PC-3 (cell line): ENCODE measurements around the gene RPS3. TPM values are rescaled to one million over a fixed set of nuclear protein-coding genes. Genes with fewer than 3 reads are reported as not detected.

Experiments
- ATAC-seq: fragments of 200-7000 bp; cut with Tn5 transposase; 2 replicates; pipeline ENCODE4 v1.9.1; 2020; ENCODE audit warnings: mild to moderate bottlenecking, moderate library complexity
- BruUV-seq: library from RNA; stranded (reverse); fragments of 400-500 nt; replicated peaks from 2 replicates; lab custom pipeline; 2021; lab: Mats Ljungman, UMichigan
- CTCF ChIA-PET: fragments of 300-600 bp; sonication (Branson Sonifier 250); formaldehyde crosslinking; loops from one replicate; lab custom pipeline; 2022; ENCODE audit warnings: antibody characterized with exemption; lab: Charles Lee
- POLR2A ChIA-PET: fragments of 300-600 bp; sonication (Branson Sonifier 250); formaldehyde crosslinking; loops from one replicate; lab custom pipeline; 2022; ENCODE audit warnings: antibody characterized with exemption; ENCODE audit not compliant: unreplicated experiment; lab: Charles Lee
- DNase-seq: peaks from one replicate; pipeline ENCODE4 v3.0.0-alpha.2; 2015
- H2AFZ ChIP-seq: fragments of 300-600 bp; sonication (generic); 2 replicates; pipeline ENCODE4 v1.6.0; 2016; ENCODE audit warnings: antibody characterized with exemption, low read length
- H3F3A ChIP-seq: fragments of 300-600 bp; sonication (generic); one replicate; pipeline ENCODE4 v1.6.0; 2017; ENCODE audit warnings: antibody characterized with exemption, low read length, control low read depth, mild to moderate bottlenecking; ENCODE audit not compliant: unreplicated experiment
- H3K27ac ChIP-seq: fragments of 300-600 bp; sonication (generic); 2 replicates; pipeline ENCODE4 v1.5.1; 2016; ENCODE audit warnings: mild to moderate bottlenecking, low read length
- H3K27me3 ChIP-seq: fragments of 300-600 bp; sonication (generic); 2 replicates; pipeline ENCODE4 v1.6.1; 2016; ENCODE audit warnings: low read length, mixed read lengths
- H3K36me3 ChIP-seq: fragments of 300-600 bp; sonication (generic); 2 replicates; pipeline ENCODE4 v1.6.1; 2016; ENCODE audit warnings: low read depth, mixed run types, low read length, mixed read lengths
- H3K4me1 ChIP-seq: fragments of 300-600 bp; sonication (generic); 2 replicates; pipeline ENCODE4 v1.5.1; 2016; ENCODE audit warnings: low read length; ENCODE audit not compliant: insufficient read depth
- H3K4me2 ChIP-seq: fragments of 300-600 bp; sonication (generic); 2 replicates; pipeline ENCODE4 v1.6.0; 2016; ENCODE audit warnings: low read length
- H3K4me3 ChIP-seq: fragments of 300-600 bp; sonication (generic); 2 replicates; pipeline ENCODE4 v1.5.1; 2016; ENCODE audit warnings: mild to moderate bottlenecking, low read length, mixed read lengths
- H3K79me2 ChIP-seq: fragments of 300-600 bp; sonication (generic); 2 replicates; pipeline ENCODE4 v1.6.1; 2017; ENCODE audit warnings: low read length, mixed read lengths
- H3K9ac ChIP-seq: fragments of 300-600 bp; sonication (generic); 2 replicates; pipeline ENCODE4 v1.6.0; 2016; ENCODE audit warnings: mild to moderate bottlenecking, low read length
- H3K9me2 ChIP-seq: fragments of 300-600 bp; sonication (generic); replicated peaks from 2 replicates; pipeline ENCODE4 v1.6.1; 2016; ENCODE audit warnings: mixed run types, low read length, mixed read lengths
- H3K9me3 ChIP-seq: fragments of 300-600 bp; sonication (generic); 2 replicates; pipeline ENCODE4 v1.6.1; 2016; ENCODE audit warnings: low read length, mixed read lengths
- H4K20me1 ChIP-seq: fragments of 300-600 bp; sonication (generic); 2 replicates; pipeline ENCODE4 v1.6.1; 2016; ENCODE audit warnings: low read length, mixed read lengths
- CTCF ChIP-seq: fragments of 300-600 bp; sonication (generic); conservative IDR thresholded peaks from 2 replicates; pipeline ENCODE4 v1.5.1; 2017; ENCODE audit warnings: antibody characterized with exemption, low read depth, mild to moderate bottlenecking, low read length
- EZH2 ChIP-seq: fragments of 300-600 bp; sonication (generic); IDR thresholded peaks from one replicate; pipeline ENCODE4 v1.6.1; 2017; ENCODE audit warnings: antibody characterized with exemption, mild to moderate bottlenecking, low read length; ENCODE audit not compliant: unreplicated experiment
- EZH2phosphoT487 ChIP-seq: fragments of 300-600 bp; sonication (generic); IDR thresholded peaks from 2 replicates; pipeline ENCODE4 v1.6.1; 2018; ENCODE audit warnings: mild to moderate bottlenecking, antibody characterized with exemption, low read length, borderline replicate concordance
- intact Hi-C: fragments of 100-400 bp; cut with micrococcal nuclease; formaldehyde crosslinking; loops from 2 replicates; pipeline ENCODE4 v1.9.0; 2023
- total RNA-seq: library from RNA; depleted of rRNA; stranded (reverse); fragments of >200 nt; gene quantifications from 2 replicates; pipeline ENCODE4 v1.2.3, GENCODE V29; 2014

Gene RPS3
- total RNA-seq, 1 experiment from 2014 or later, result 2,018 TPM

- Histone ChIP-seq H3F3A (peaks cover 6% of the 10 kb centered on the region), H2AFZ (no peak overlapping the region), H3K9me2 (no peaks in the 10 kb centered on the region), H3K27me3 (no peaks in the 10 kb centered on the region), H3K79me2 (no peaks in the 10 kb centered on the region), H3K4me3 (no peak overlapping the region), H3K4me2 (no peak overlapping the region), H3K9me3 (no peaks in the 10 kb centered on the region), H3K4me1 (peaks cover 41% of the 10 kb centered on the region), H3K27ac (no peak overlapping the region), H3K36me3 (no peaks in the 10 kb centered on the region; the same call in 1 of the 2 replicates), H3K9ac (no peak overlapping the region), H4K20me1 (no peaks in the 10 kb centered on the region)
- POLR2A ChIA-PET, result no interaction called here
- BruUV-seq, result no TSS peak
- TF ChIP-seq CTCF (no peak), EZH2 (no peak), EZH2phosphoT487 (no peak)
- ATAC-seq (no peak), DNase-seq (no peak)
- intact Hi-C loops, result no loop called here
- CTCF ChIA-PET, result no interaction called here
These were observed 27.9 kb downstream of the RPS3 start for GRCh38 chr11:75427181-75427580.

GRCh38 chr11:75428281-75428724 is 29.0 kb downstream of the RPS3 start:
- no peak overlapping the region for H3K27ac ChIP-seq
- CTCF ChIA-PET, result interaction anchor here (0.6 kb wide), 2 partner anchors 38 to 135 kb away, joined by 3 to 9 read pairs; no protein-coding TSS in a partner anchor
- peak overlapping the region; percentile 68 for H3K4me3 ChIP-seq
- ATAC-seq (peak; percentile 86), DNase-seq (peak; percentile 99)
- H2AFZ ChIP-seq, result peak overlapping the region; percentile 70
- no peak for TF ChIP-seq CTCF
- TF ChIP-seq EZH2, result no peak
- no peak for TF ChIP-seq EZH2phosphoT487
- no peaks in the 10 kb centered on the region for H3F3A ChIP-seq
- H3K9me2 ChIP-seq, result no peaks in the 10 kb centered on the region
- POLR2A ChIA-PET, result interaction anchor here (0.6 kb wide), 2 partner anchors 9 to 70 kb away, joined by 3 read pairs; no protein-coding TSS in a partner anchor
- H4K20me1 ChIP-seq, result no peaks in the 10 kb centered on the region
- peak overlapping the region; percentile 93 for H3K4me2 ChIP-seq
- no peaks in the 10 kb centered on the region for H3K36me3 ChIP-seq
- peaks cover 30% of the 10 kb centered on the region for H3K4me1 ChIP-seq
- no peaks in the 10 kb centered on the region for H3K27me3 ChIP-seq
- H3K9ac ChIP-seq, result peak overlapping the region; percentile 61
- H3K79me2 ChIP-seq, result no peaks in the 10 kb centered on the region
- H3K9me3 ChIP-seq, result no peaks in the 10 kb centered on the region
- BruUV-seq, result no TSS peak
- intact Hi-C loops, result no loop called here

GRCh38 chr11:75428989-75429640 is 29.8 kb downstream of the RPS3 start:
- ATAC-seq (no peak), DNase-seq (no peak)
- Histone ChIP-seq H3K4me3 (peak overlapping the region; percentile 68), H3K4me2 (peak overlapping the region; percentile 93), H4K20me1 (no peaks in the 10 kb centered on the region), H3K4me1 (peaks cover 28% of the 10 kb centered on the region), H3K36me3 (no peaks in the 10 kb centered on the region), H3F3A (no peaks in the 10 kb centered on the region), H3K27me3 (no peaks in the 10 kb centered on the region), H3K9me3 (no peaks in the 10 kb centered on the region), H2AFZ (peak overlapping the region; percentile 70; the same call in 1 of the 2 replicates), H3K9ac (peak overlapping the region; percentile 61; the same call in 1 of the 2 replicates), H3K27ac (no peak overlapping the region), H3K79me2 (no peaks in the 10 kb centered on the region), H3K9me2 (no peaks in the 10 kb centered on the region)
- intact Hi-C loops, result no loop called here
- ChIA-PET POLR2A (no interaction called here), CTCF (no interaction called here)
- BruUV-seq, result TSS peak; percentile 47
- TF ChIP-seq CTCF (no peak), EZH2 (no peak), EZH2phosphoT487 (no peak)
